ENCODE measurements around the gene RPL27.

RPL27 gene

GRCh38 chr17:43013296-43013695, 15.1 kb downstream of the RPL27 start:
- peak overlapping the region in 1 of 2 donors; percentile 72 for H3K27ac ChIP-seq
- no peak for DNase-seq (ENCODE audit: low spot score)
- TF ChIP-seq CTCF (IDR thresholded peaks at IDR 0.05): no peak
- no peak overlapping the region for H3K4me3 ChIP-seq

GRCh38 chr17:43014020-43014648, 15.9 kb downstream of the RPL27 start:
- Histone ChIP-seq H3K4me3 (no peak overlapping the region), H3K27ac (peak overlapping the region in 1 of 2 donors; percentile 72)
- no peak for TF ChIP-seq CTCF (IDR thresholded peaks at IDR 0.05)
- no peak for DNase-seq (ENCODE audit: low spot score)

DNA sequence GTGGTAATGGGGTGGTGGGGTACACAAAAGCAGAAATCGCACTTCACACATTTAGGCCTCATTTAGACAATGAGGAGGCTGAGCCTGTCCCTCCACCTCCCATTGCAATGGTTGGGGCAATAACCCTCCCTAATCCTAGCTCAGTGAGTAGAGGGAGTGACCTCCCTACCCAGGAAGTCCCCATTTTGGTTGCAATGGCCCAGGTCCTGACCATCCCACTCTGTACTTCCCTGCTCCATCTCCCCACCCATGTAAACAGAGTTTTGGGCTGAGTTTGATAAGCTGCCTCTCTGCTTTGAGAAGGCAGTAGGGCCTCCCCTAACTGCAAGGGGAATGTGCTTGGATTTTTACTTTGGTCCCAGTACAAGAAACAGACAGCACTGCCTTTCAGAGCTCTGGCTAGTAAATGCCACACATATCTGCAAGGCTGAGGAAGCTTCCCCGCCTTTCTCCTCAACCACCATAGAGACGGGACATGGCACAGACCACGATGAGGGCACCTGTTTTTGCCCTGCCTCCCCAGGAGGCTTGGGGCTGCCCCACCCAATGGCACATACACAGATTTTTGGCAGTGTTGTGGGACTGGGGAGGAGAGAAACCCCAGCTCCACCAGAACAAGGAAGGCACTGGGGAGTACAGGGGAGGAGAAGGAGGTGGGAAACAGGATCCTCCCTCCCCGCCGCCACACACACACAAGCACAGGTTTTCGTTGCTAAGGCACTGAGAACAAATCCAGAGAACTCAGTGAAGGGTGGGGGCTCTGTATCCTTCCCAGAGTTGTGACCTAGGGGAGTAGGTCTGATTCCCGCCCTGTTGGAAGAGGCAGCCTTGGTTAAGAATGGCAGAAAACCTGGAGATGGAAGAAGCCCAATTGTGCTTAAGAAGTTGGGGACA, 16.7 kb downstream of the RPL27 start:
- no peak for DNase-seq (ENCODE audit: low spot score)
- H3K27ac ChIP-seq: peak overlapping the region in 1 of 2 donors; percentile 72
- no peak overlapping the region for H3K4me3 ChIP-seq
- no peak for TF ChIP-seq CTCF (IDR thresholded peaks at IDR 0.05)

DNA sequence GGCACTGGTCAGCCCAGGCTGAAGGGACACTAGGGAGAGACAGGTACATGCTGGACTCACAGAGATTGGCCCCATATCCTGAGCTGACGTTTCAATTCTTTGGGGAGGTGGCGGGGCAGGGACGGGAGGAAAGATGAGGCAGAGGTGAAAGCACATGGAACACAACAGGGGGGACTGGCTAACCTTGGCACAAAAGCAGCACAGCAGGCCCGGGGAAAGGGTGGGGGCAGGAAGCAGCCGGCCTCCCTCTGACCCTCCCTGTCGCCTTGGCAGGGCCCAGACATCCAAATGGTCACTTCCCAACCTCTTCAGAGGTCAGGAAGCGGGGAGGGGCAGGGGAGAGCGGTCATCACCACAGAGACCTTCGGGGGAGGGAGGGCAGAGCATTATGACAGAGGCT, 17.4 kb downstream of the RPL27 start:
- Histone ChIP-seq H3K27ac (peak overlapping the region in 1 of 2 donors; percentile 72), H3K4me3 (no peak overlapping the region)
- TF ChIP-seq CTCF (IDR thresholded peaks at IDR 0.05): no peak
- no peak for DNase-seq (ENCODE audit: low spot score)

DNA sequence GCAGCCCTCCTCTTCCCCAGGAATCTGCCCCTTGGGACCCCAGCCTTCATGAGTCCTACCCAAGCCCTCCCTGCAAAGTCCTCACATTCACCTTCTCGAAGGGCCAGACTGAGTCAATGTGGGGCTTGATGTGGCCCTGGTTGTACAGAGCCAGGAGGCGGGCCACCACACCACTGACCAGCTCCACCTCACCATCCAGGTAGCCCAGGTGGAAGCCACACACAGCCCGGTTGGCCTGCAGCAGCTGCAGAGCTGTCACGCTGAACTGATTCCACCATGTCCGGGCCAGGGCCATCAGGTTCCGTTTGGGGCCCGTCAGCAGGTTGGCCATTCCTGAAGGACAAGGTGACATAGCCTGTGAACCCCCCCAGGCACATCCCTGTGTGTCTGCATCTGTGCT, 18.0 kb downstream of the RPL27 start:
- no peak overlapping the region for H3K4me3 ChIP-seq
- no peak for TF ChIP-seq CTCF (IDR thresholded peaks at IDR 0.05)
- peak overlapping the region in 1 of 2 donors; percentile 72 for H3K27ac ChIP-seq
- DNase-seq (ENCODE audit: low spot score): no peak

GRCh38 chr17:43018008-43018853, 20.0 kb downstream of the RPL27 start:
- TF ChIP-seq CTCF (IDR thresholded peaks at IDR 0.05): no peak
- Histone ChIP-seq H3K27ac (peak overlapping the region in 1 of 2 donors; percentile 55), H3K4me3 (no peak overlapping the region)
- no peak for DNase-seq (ENCODE audit: low spot score)
